Measurements from ENCODE around the gene WASF3.
A peak's percentile ranks its signal among the peaks of the same experiment; 100 is the strongest.

The WASF3 gene

DNA sequence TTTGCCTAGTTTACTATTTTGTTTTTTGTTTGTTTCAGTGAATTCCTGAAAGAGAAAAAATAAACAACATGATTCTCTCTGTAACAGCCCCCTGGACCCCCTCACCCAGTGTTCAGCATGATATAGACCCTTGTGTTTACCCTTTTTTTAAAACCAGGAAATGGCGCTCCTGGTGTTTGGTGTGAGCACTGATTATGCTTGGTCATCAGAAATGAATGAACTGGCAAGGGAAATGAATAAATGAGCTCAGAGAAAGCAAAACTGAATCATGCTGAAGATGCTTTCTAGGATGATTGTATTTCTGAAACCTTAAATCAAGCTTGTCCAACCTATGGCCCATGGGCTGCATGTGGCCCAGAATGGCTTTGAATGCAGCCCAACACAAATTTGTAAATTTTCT, 22.1 kb downstream of the WASF3 start:
- H4K91ac ChIP-seq (ENCODE audit: low read length): no peak overlapping the region
- no peak overlapping the region for H3K4me3 ChIP-seq (ENCODE audit: insufficient read depth in 1 of 2, low read depth in 1 of 2, low read length in 2 of 2)
- no peak overlapping the region for H3K9ac ChIP-seq (ENCODE audit: low read length)
- no peak overlapping the region for H2AFZ ChIP-seq (ENCODE audit: low read depth, low read length)
- H3K27me3 ChIP-seq (ENCODE audit: control insufficient read depth in 1 of 2, insufficient read depth in 1 of 2, low read length in 2 of 2): no peaks in the 10 kb centered on the region
- H3K9me3 ChIP-seq (ENCODE audit: control insufficient read depth, low read length): peaks cover 20% of the 10 kb centered on the region
- H3K79me1 ChIP-seq (replicated peaks; ENCODE audit: low read length, poor library complexity, severe bottlenecking): peaks cover 5% of the 10 kb centered on the region
- whole genome bisulfite sequencing: 100% methylated on average over 1 of the region's 1 CpG
- no peak overlapping the region for H3K4me2 ChIP-seq (ENCODE audit: low read length, poor library complexity, severe bottlenecking)
- no peak overlapping the region for H3K4ac ChIP-seq (ENCODE audit: low read depth in 1 of 2, low read length in 2 of 2)
- H3K14ac ChIP-seq (ENCODE audit: low read length in 2 of 2): no peak overlapping the region
- H3K27ac ChIP-seq (ENCODE audit: low read length, poor library complexity, severe bottlenecking): no peak overlapping the region
- H4K8ac ChIP-seq (ENCODE audit: low read length): no peak overlapping the region
- no peak overlapping the region for H2BK5ac ChIP-seq (ENCODE audit: low read depth, low read length, poor library complexity, severe bottlenecking)
- H2BK120ac ChIP-seq (ENCODE audit: low read depth, low read length): no peak overlapping the region
- peaks cover 0 to 12% of the 10 kb centered on the region in 2 experiments for H3K36me3 ChIP-seq (ENCODE audit: control insufficient read depth in 1 of 2, insufficient read depth in 2 of 2, low read depth in 1 of 2, low read length in 2 of 2)
- H2BK15ac ChIP-seq (ENCODE audit: low read depth, poor library complexity, severe bottlenecking): no peak overlapping the region
- H3K4me1 ChIP-seq (ENCODE audit: control insufficient read depth, insufficient read depth, low read depth, low read length): no peaks in the 10 kb centered on the region
- no peak overlapping the region for H2AK5ac ChIP-seq (ENCODE audit: low read length, severe bottlenecking)
- no peak overlapping the region for H2BK12ac ChIP-seq (ENCODE audit: low read length in 2 of 2)
- no peak for DNase-seq
- H3K23ac ChIP-seq (ENCODE audit: low read length in 2 of 2): no peak overlapping the region
- H3K18ac ChIP-seq (ENCODE audit: low read depth in 1 of 2, low read length in 2 of 2): no peak overlapping the region

DNA sequence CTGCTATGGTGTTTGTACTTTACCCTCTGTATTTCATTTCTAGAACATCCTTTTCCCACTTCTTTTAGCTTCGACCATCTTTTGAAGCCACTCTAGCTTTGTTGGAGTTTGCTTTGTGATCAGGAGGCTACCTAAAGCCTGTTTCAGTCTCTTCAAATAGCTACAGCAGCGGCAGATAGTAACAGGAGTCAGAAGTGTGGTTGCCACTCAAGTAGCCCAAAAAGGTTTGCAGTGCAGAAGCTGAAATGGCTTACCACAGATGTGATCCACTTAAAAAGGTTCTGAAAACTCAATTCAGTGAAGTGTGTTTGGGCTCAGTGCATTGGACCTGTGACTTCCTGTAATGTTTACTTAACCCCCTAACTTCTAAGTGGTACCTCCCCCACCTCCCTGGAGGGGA, 26.2 kb downstream of the WASF3 start:
- Histone ChIP-seq H2BK12ac (ENCODE audit: low read length in 2 of 2) (no peak overlapping the region), H3K18ac (ENCODE audit: low read depth in 1 of 2, low read length in 2 of 2) (no peak overlapping the region), H3K9ac (ENCODE audit: low read length) (no peak overlapping the region), H3K27ac (ENCODE audit: low read length, poor library complexity, severe bottlenecking) (peak overlapping the region; percentile 74), H3K4ac (ENCODE audit: low read depth in 1 of 2, low read length in 2 of 2) (no peak overlapping the region), H4K8ac (ENCODE audit: low read length) (no peak overlapping the region), H3K79me1 (replicated peaks; ENCODE audit: low read length, poor library complexity, severe bottlenecking) (peaks cover 9% of the 10 kb centered on the region), H2BK5ac (ENCODE audit: low read depth, low read length, poor library complexity, severe bottlenecking) (no peak overlapping the region), H2AFZ (ENCODE audit: low read depth, low read length) (no peak overlapping the region), H3K27me3 (ENCODE audit: control insufficient read depth in 1 of 2, insufficient read depth in 1 of 2, low read length in 2 of 2) (no peaks in the 10 kb centered on the region), H3K14ac (ENCODE audit: low read length in 2 of 2) (no peak overlapping the region), H3K4me3 (ENCODE audit: insufficient read depth in 1 of 2, low read depth in 1 of 2, low read length in 2 of 2) (no peak overlapping the region), H2AK5ac (ENCODE audit: low read length, severe bottlenecking) (no peak overlapping the region), H2BK120ac (ENCODE audit: low read depth, low read length) (no peak overlapping the region), H3K36me3 (ENCODE audit: control insufficient read depth in 1 of 2, insufficient read depth in 2 of 2, low read depth in 1 of 2, low read length in 2 of 2) (peaks cover 0 to under 1% of the 10 kb centered on the region in 2 experiments), H4K91ac (ENCODE audit: low read length) (no peak overlapping the region), H3K23ac (ENCODE audit: low read length in 2 of 2) (no peak overlapping the region), H3K9me3 (ENCODE audit: control insufficient read depth, low read length) (peaks cover 9% of the 10 kb centered on the region), H3K4me1 (ENCODE audit: control insufficient read depth, insufficient read depth, low read depth, low read length) (no peaks in the 10 kb centered on the region), H3K4me2 (ENCODE audit: low read length, poor library complexity, severe bottlenecking) (no peak overlapping the region), H2BK15ac (ENCODE audit: low read depth, poor library complexity, severe bottlenecking) (no peak overlapping the region)
- 77% methylated on average over 2 of the region's 2 CpGs for WGBS
- no peak for DNase-seq

DNA sequence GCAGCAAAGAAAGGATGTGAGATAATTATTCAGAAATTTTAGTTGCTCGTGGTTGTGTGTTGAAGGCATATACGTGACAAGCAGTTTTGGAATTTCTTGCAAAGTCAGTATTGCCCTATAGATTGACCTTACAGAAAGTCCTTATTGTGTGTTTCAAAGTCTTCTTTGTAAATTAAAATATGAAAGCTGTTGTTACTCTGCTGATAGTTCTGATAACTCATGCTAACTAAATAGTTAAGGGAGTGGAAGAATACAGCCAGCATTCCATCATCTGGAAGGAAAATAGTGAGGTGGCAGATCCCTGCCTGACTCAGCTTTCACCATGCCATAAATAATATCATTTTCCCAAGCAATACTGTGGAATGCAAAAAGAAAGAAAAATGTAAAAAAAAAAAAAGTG, 27.2 kb downstream of the WASF3 start:
- Histone ChIP-seq H3K4ac (ENCODE audit: low read depth in 1 of 2, low read length in 2 of 2) (no peak overlapping the region), H3K4me1 (ENCODE audit: control insufficient read depth, insufficient read depth, low read depth, low read length) (no peaks in the 10 kb centered on the region), H3K14ac (ENCODE audit: low read length in 2 of 2) (no peak overlapping the region), H3K18ac (ENCODE audit: low read depth in 1 of 2, low read length in 2 of 2) (no peak overlapping the region), H3K23ac (ENCODE audit: low read length in 2 of 2) (no peak overlapping the region), H2BK120ac (ENCODE audit: low read depth, low read length) (no peak overlapping the region), H3K27me3 (ENCODE audit: control insufficient read depth in 1 of 2, insufficient read depth in 1 of 2, low read length in 2 of 2) (no peaks in the 10 kb centered on the region), H2AK5ac (ENCODE audit: low read length, severe bottlenecking) (no peak overlapping the region), H3K36me3 (ENCODE audit: control insufficient read depth in 1 of 2, insufficient read depth in 2 of 2, low read depth in 1 of 2, low read length in 2 of 2) (no peaks in the 10 kb centered on the region), H3K9ac (ENCODE audit: low read length) (peak overlapping the region; percentile 62), H2AFZ (ENCODE audit: low read depth, low read length) (no peak overlapping the region), H3K27ac (ENCODE audit: low read length, poor library complexity, severe bottlenecking) (peak overlapping the region; percentile 78), H2BK12ac (ENCODE audit: low read length in 2 of 2) (no peak overlapping the region), H3K4me2 (ENCODE audit: low read length, poor library complexity, severe bottlenecking) (peak overlapping the region; percentile 29), H4K8ac (ENCODE audit: low read length) (no peak overlapping the region), H2BK15ac (ENCODE audit: low read depth, poor library complexity, severe bottlenecking) (no peak overlapping the region), H3K79me1 (replicated peaks; ENCODE audit: low read length, poor library complexity, severe bottlenecking) (peaks cover 7% of the 10 kb centered on the region), H3K4me3 (ENCODE audit: insufficient read depth in 1 of 2, low read depth in 1 of 2, low read length in 2 of 2) (peak overlapping the region in 1 of 2 experiments; percentile 57), H4K91ac (ENCODE audit: low read length) (no peak overlapping the region), H3K9me3 (ENCODE audit: control insufficient read depth, low read length) (no peaks in the 10 kb centered on the region), H2BK5ac (ENCODE audit: low read depth, low read length, poor library complexity, severe bottlenecking) (no peak overlapping the region)
- WGBS: 8% methylated on average over 2 of the region's 2 CpGs
- peak; percentile 57 for DNase-seq

DNA sequence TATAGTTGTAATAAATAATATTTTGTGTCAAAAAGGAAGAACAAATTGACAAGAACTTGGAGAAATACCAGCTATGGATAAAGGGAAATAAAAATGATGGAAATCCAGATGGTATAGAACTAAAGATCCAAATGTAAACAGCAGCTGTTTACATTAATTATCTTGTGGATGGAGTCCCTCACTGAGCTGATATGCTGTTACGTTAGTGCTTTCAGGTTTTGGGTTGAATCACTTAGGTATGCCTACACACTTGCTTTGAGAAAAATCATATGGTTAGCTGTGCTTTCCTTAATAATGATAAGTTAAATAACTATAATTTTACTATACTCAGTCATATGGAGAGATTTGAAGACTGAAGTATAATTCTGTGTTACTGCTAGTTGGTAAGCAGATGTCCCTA, 27.7 kb downstream of the WASF3 start:
- Histone ChIP-seq H3K4me3 (ENCODE audit: insufficient read depth in 1 of 2, low read depth in 1 of 2, low read length in 2 of 2) (peak overlapping the region in 1 of 2 experiments; percentile 4), H3K27ac (ENCODE audit: low read length, poor library complexity, severe bottlenecking) (peak overlapping the region; percentile 72), H3K9ac (ENCODE audit: low read length) (no peak overlapping the region), H3K23ac (ENCODE audit: low read length in 2 of 2) (no peak overlapping the region), H3K4me2 (ENCODE audit: low read length, poor library complexity, severe bottlenecking) (no peak overlapping the region), H3K18ac (ENCODE audit: low read depth in 1 of 2, low read length in 2 of 2) (no peak overlapping the region), H2BK120ac (ENCODE audit: low read depth, low read length) (no peak overlapping the region), H2BK12ac (ENCODE audit: low read length in 2 of 2) (no peak overlapping the region), H3K14ac (ENCODE audit: low read length in 2 of 2) (no peak overlapping the region), H3K4ac (ENCODE audit: low read depth in 1 of 2, low read length in 2 of 2) (no peak overlapping the region), H3K79me1 (replicated peaks; ENCODE audit: low read length, poor library complexity, severe bottlenecking) (peaks cover 7% of the 10 kb centered on the region), H3K27me3 (ENCODE audit: control insufficient read depth in 1 of 2, insufficient read depth in 1 of 2, low read length in 2 of 2) (no peaks in the 10 kb centered on the region), H3K9me3 (ENCODE audit: control insufficient read depth, low read length) (no peaks in the 10 kb centered on the region), H4K8ac (ENCODE audit: low read length) (no peak overlapping the region), H3K4me1 (ENCODE audit: control insufficient read depth, insufficient read depth, low read depth, low read length) (no peaks in the 10 kb centered on the region), H2BK15ac (ENCODE audit: low read depth, poor library complexity, severe bottlenecking) (no peak overlapping the region), H4K91ac (ENCODE audit: low read length) (no peak overlapping the region), H3K36me3 (ENCODE audit: control insufficient read depth in 1 of 2, insufficient read depth in 2 of 2, low read depth in 1 of 2, low read length in 2 of 2) (no peaks in the 10 kb centered on the region), H2AFZ (ENCODE audit: low read depth, low read length) (no peak overlapping the region), H2BK5ac (ENCODE audit: low read depth, low read length, poor library complexity, severe bottlenecking) (no peak overlapping the region), H2AK5ac (ENCODE audit: low read length, severe bottlenecking) (no peak overlapping the region)
- no peak for DNase-seq
- no CpG with 5 or more reads among the region's 1 CpG for WGBS
